Fibroblast of lung (primary cell): ENCODE data around the gene PPP4R4. TPM values are rescaled to one million over a fixed set of nuclear protein-coding genes. Genes with fewer than 3 reads are reported as not detected.

Experiments used
- DNase-seq, 2 donors: peaks; one replicate each; pipeline versions ENCODE4 v3.0.0 to v3.0.0-alpha.2; 2010; ENCODE audit warnings: low read depth in 2 of 2
- H2AFZ ChIP-seq: 2 replicates; pipeline ENCODE4 v1.5.1; 2012; ENCODE audit warnings: low read length, control low read depth, inconsistent platforms
- H3K27ac ChIP-seq: 2 replicates; pipeline ENCODE4 v1.5.1; 2011; ENCODE audit warnings: low read length, control low read depth; ENCODE audit not compliant: insufficient read depth
- H3K27me3 ChIP-seq: 2 replicates; pipeline ENCODE4 v1.5.1; 2011; ENCODE audit warnings: mild to moderate bottlenecking, low read length; ENCODE audit not compliant: control insufficient read depth, insufficient read depth
- H3K36me3 ChIP-seq: 2 replicates; pipeline ENCODE4 v1.5.1; 2011; ENCODE audit warnings: low read length; ENCODE audit not compliant: control insufficient read depth, insufficient read depth
- H3K4me1 ChIP-seq: 2 replicates; pipeline ENCODE4 v1.5.1; 2011; ENCODE audit warnings: low read length; ENCODE audit not compliant: control insufficient read depth, insufficient read depth; ENCODE audit errors: extremely low read depth
- H3K4me2 ChIP-seq: 2 replicates; pipeline ENCODE4 v1.5.1; 2011; ENCODE audit warnings: low read length, control low read depth; ENCODE audit not compliant: insufficient read depth; ENCODE audit errors: extremely low read depth
- H3K4me3 ChIP-seq, 4 experiments: fragments of 200-600 bp in 1 of 4; sonication (generic) in 1 of 4; replicated peaks in 1 of 4; 2 replicates each; pipeline ENCODE4 v1.5.1; 2011 to 2016; ENCODE audit warnings: low read length in 4 of 4, low read depth in 3 of 4, mild to moderate bottlenecking in 3 of 4, control low read depth in 2 of 4, inconsistent platforms in 1 of 4, mixed read lengths in 1 of 4; ENCODE audit not compliant: insufficient read depth in 1 of 4; ENCODE audit errors: control extremely low read depth in 1 of 4
- H3K79me2 ChIP-seq: 2 replicates; pipeline ENCODE4 v1.5.1; 2012; ENCODE audit warnings: mild to moderate bottlenecking, low read length, inconsistent platforms; ENCODE audit not compliant: control insufficient read depth, insufficient read depth
- H3K9ac ChIP-seq: 2 replicates; pipeline ENCODE4 v1.5.1; 2011; ENCODE audit warnings: mild to moderate bottlenecking, low read length, control low read depth; ENCODE audit not compliant: insufficient read depth
- H3K9me3 ChIP-seq: 2 replicates; pipeline ENCODE4 v1.5.1; 2012; ENCODE audit warnings: low read depth, low read length; ENCODE audit not compliant: control insufficient read depth, insufficient read depth
- H4K20me1 ChIP-seq: 2 replicates; pipeline ENCODE4 v1.5.1; 2011; ENCODE audit warnings: low read length; ENCODE audit not compliant: control insufficient read depth, insufficient read depth; ENCODE audit errors: extremely low read depth
- CTCF ChIP-seq, 2 donors: IDR thresholded peaks in 1 of 2; conservative IDR thresholded peaks in 1 of 2; 1 replicate in 1 of 2; 2 replicates in 1 of 2; pipeline ENCODE4 v1.5.1; 2011 to 2012; ENCODE audit warnings: low read length in 2 of 2, control low read depth in 1 of 2, inconsistent platforms in 1 of 2, low read depth in 1 of 2, mild to moderate bottlenecking in 1 of 2
- EZH2 ChIP-seq: IDR thresholded peaks from 2 replicates; pipeline ENCODE4 v1.5.1; 2012; ENCODE audit warnings: low read length, control low read depth, mild to moderate bottlenecking; ENCODE audit errors: missing control alignments
- polyA plus RNA-seq, 2 donors: library from polyadenylated mRNA; depleted of rRNA in 1 of 2; stranded (reverse) in 1 of 2; unstranded in 1 of 2; fragments of >200 nt; gene quantifications; 2 replicates each; pipeline ENCODE4 v1.2.1, GENCODE V29; 2011 to 2012; ENCODE audit warnings: missing spikeins in 1 of 2
- total RNA-seq: library from RNA; depleted of rRNA; stranded (reverse); fragments of >200 nt; gene quantifications from 2 replicates; pipeline ENCODE4 v1.2.1, GENCODE V29; 2014

Gene PPP4R4
- total and polyA plus RNA-seq, 2 donors (not counting 1 experiment from before 2014, with no cell fraction given) = 0.35 to 0.99 TPM

GRCh38 chr14:94313991-94314655 is 140.0 kb downstream of the PPP4R4 start:
- Histone ChIP-seq H3K9me3 (no peaks in the 10 kb centered on the region), H3K4me2 (no peak overlapping the region), H2AFZ (no peak overlapping the region), H3K79me2 (no peaks in the 10 kb centered on the region), H3K4me1 (no peaks in the 10 kb centered on the region), H3K27me3 (no peaks in the 10 kb centered on the region), H3K4me3 (no peak overlapping the region), H3K36me3 (no peaks in the 10 kb centered on the region), H3K27ac (no peak overlapping the region), H3K9ac (no peak overlapping the region), H4K20me1 (no peaks in the 10 kb centered on the region)
- TF ChIP-seq EZH2 = no peak
- TF ChIP-seq CTCF (conservative IDR thresholded peaks at IDR 0.05 in 1 of 2, IDR thresholded peaks at IDR 0.05 in 1 of 2; ENCODE audit: low read depth in 1 of 2, low read length in 2 of 2) = no peak
- peak; percentile 11 to 68 for DNase-seq

- Histone ChIP-seq H3K9ac (no peak overlapping the region), H3K27me3 (no peaks in the 10 kb centered on the region), H2AFZ (no peak overlapping the region), H3K4me3 (no peak overlapping the region), H3K4me2 (no peak overlapping the region), H3K79me2 (no peaks in the 10 kb centered on the region), H3K27ac (no peak overlapping the region), H3K9me3 (no peaks in the 10 kb centered on the region), H4K20me1 (no peaks in the 10 kb centered on the region), H3K36me3 (no peaks in the 10 kb centered on the region), H3K4me1 (no peaks in the 10 kb centered on the region)
- no peak for DNase-seq
- TF ChIP-seq CTCF (conservative IDR thresholded peaks at IDR 0.05 in 1 of 2, IDR thresholded peaks at IDR 0.05 in 1 of 2; ENCODE audit: low read depth in 1 of 2, low read length in 2 of 2) = no peak
- TF ChIP-seq EZH2 = no peak
These were observed 140.8 kb downstream of the PPP4R4 start for GRCh38 chr14:94314890-94315289.

GRCh38 chr14:94316692-94317091 is 142.6 kb downstream of the PPP4R4 start:
- Histone ChIP-seq H3K4me3 (no peak overlapping the region), H3K27ac (no peak overlapping the region), H4K20me1 (no peaks in the 10 kb centered on the region), H3K79me2 (no peaks in the 10 kb centered on the region), H3K27me3 (no peaks in the 10 kb centered on the region), H3K36me3 (no peaks in the 10 kb centered on the region), H3K4me1 (no peaks in the 10 kb centered on the region), H3K4me2 (no peak overlapping the region), H3K9me3 (no peaks in the 10 kb centered on the region), H2AFZ (no peak overlapping the region), H3K9ac (no peak overlapping the region)
- no peak for DNase-seq
- TF ChIP-seq EZH2 (no peak), CTCF (conservative IDR thresholded peaks at IDR 0.05 in 1 of 2, IDR thresholded peaks at IDR 0.05 in 1 of 2; ENCODE audit: low read depth in 1 of 2, low read length in 2 of 2) (no peak)
